ENCODE data around the gene BSND. TPM values are rescaled to one million over a fixed set of nuclear protein-coding genes. Genes with fewer than 3 reads are reported as not detected.

Gene BSND
- total RNA-seq, 1 experiment from 2014 or later: not detected

- Histone ChIP-seq H2AFZ (ENCODE audit: low read length) (no peak overlapping the region), H3K4me3 (ENCODE audit: low read length) (no peak overlapping the region), H3F3A (ENCODE audit: low read length, unreplicated experiment) (no peaks in the 10 kb centered on the region), H3K36me3 (ENCODE audit: low read depth, low read length) (no peaks in the 10 kb centered on the region), H3K9me3 (ENCODE audit: low read length) (no peaks in the 10 kb centered on the region), H3K9ac (ENCODE audit: low read length) (no peak overlapping the region), H3K4me2 (ENCODE audit: low read length) (no peak overlapping the region), H3K9me2 (replicated peaks; ENCODE audit: low read length) (no peaks in the 10 kb centered on the region), H4K20me1 (ENCODE audit: low read length) (no peaks in the 10 kb centered on the region), H3K27ac (ENCODE audit: low read length) (no peak overlapping the region), H3K4me1 (ENCODE audit: insufficient read depth, low read length) (peaks cover 10% of the 10 kb centered on the region), H3K27me3 (ENCODE audit: low read length) (no peaks in the 10 kb centered on the region), H3K79me2 (ENCODE audit: low read length) (no peaks in the 10 kb centered on the region)
- intact Hi-C loops (cut with micrococcal nuclease): loop anchor here (2.0 to 10.0 kb wide), 2 partner anchors 17 to 131 kb away; no protein-coding TSS in a partner anchor
- no peak for ATAC-seq
- POLR2A ChIA-PET (ENCODE audit: unreplicated experiment): no interaction called here
- no TSS peak for BruUV-seq (replicated peaks)
- no peak for DNase-seq
- TF ChIP-seq CTCF (conservative IDR thresholded peaks at IDR 0.05; ENCODE audit: low read depth, low read length) (no peak), EZH2phosphoT487 (IDR thresholded peaks at IDR 0.05; ENCODE audit: borderline replicate concordance, low read length) (no peak), EZH2 (IDR thresholded peaks at IDR 0.05; ENCODE audit: low read length, unreplicated experiment) (no peak)
- CTCF ChIA-PET: interaction anchor here (0.5 kb wide), 1 partner anchor 58 kb away, joined by 3 read pairs; no protein-coding TSS in a partner anchor
Measured at GRCh38 chr1:55005351-55006140, 6.8 kb downstream of the BSND start.

- H2AFZ ChIP-seq (ENCODE audit: low read length): no peak overlapping the region
- intact Hi-C loops (cut with micrococcal nuclease): loop anchor here (2.0 to 10.0 kb wide), 2 partner anchors 16 to 132 kb away; no protein-coding TSS in a partner anchor
- DNase-seq: no peak
- H3K27ac ChIP-seq (ENCODE audit: low read length): no peak overlapping the region
- H4K20me1 ChIP-seq (ENCODE audit: low read length): no peaks in the 10 kb centered on the region
- H3K9ac ChIP-seq (ENCODE audit: low read length): no peak overlapping the region
- peaks cover 10% of the 10 kb centered on the region for H3K4me1 ChIP-seq (ENCODE audit: insufficient read depth, low read length)
- no peaks in the 10 kb centered on the region for H3K36me3 ChIP-seq (ENCODE audit: low read depth, low read length)
- H3K4me2 ChIP-seq (ENCODE audit: low read length): no peak overlapping the region
- no peaks in the 10 kb centered on the region for H3K79me2 ChIP-seq (ENCODE audit: low read length)
- ChIA-PET POLR2A (ENCODE audit: unreplicated experiment) (no interaction called here), CTCF (interaction anchor here (0.6 to 1.1 kb wide), 4 partner anchors 15 to 518 kb away, joined by 3 to 17 read pairs (median 9); no protein-coding TSS in a partner anchor)
- no peaks in the 10 kb centered on the region for H3K9me2 ChIP-seq (replicated peaks; ENCODE audit: low read length)
- H3K4me3 ChIP-seq (ENCODE audit: low read length): no peak overlapping the region
- BruUV-seq (replicated peaks): no TSS peak
- no peaks in the 10 kb centered on the region for H3F3A ChIP-seq (ENCODE audit: low read length, unreplicated experiment)
- no peaks in the 10 kb centered on the region for H3K27me3 ChIP-seq (ENCODE audit: low read length)
- ATAC-seq: no peak
- H3K9me3 ChIP-seq (ENCODE audit: low read length): no peaks in the 10 kb centered on the region
- TF ChIP-seq EZH2phosphoT487 (IDR thresholded peaks at IDR 0.05; ENCODE audit: borderline replicate concordance, low read length) (no peak), CTCF (conservative IDR thresholded peaks at IDR 0.05; ENCODE audit: low read depth, low read length) (no peak), EZH2 (IDR thresholded peaks at IDR 0.05; ENCODE audit: low read length, unreplicated experiment) (no peak)
Measured at GRCh38 chr1:55006931-55007330, 8.2 kb downstream of the BSND start.

Measured in PC-3 (cell line).